Colonic mucosa (tissue), 4 donors: ENCODE results near the gene IFT81. TPM values are rescaled to one million over a fixed set of nuclear protein-coding genes. Genes with fewer than 3 reads are reported as not detected.
"Not testable (repeated sequence)": the region's sequence is repeated elsewhere in the genome, so short reads cannot be mapped to it uniquely, and the experiment has no call there.

Source experiments
- DNase-seq: peaks from one replicate; pipeline ENCODE4 v3.0.0-alpha.2; 2020
- H3K27ac ChIP-seq: fragments of 200-600 bp; one replicate; pipeline ENCODE4 v1.8.0; 2021
- H3K27me3 ChIP-seq: fragments of 200-600 bp; one replicate; pipeline ENCODE4 v1.8.0; 2021
- H3K36me3 ChIP-seq: fragments of 200-600 bp; one replicate; pipeline ENCODE4 v1.8.0; 2021
- H3K4me1 ChIP-seq: fragments of 200-600 bp; one replicate; pipeline ENCODE4 v1.8.0; 2021; ENCODE audit warnings: mild to moderate bottlenecking
- H3K4me3 ChIP-seq: fragments of 200-600 bp; one replicate; pipeline ENCODE4 v1.8.0; 2021
- H3K9ac ChIP-seq, 2 donors: one replicate each; pipeline ENCODE4 v1.7.0; 2013; ENCODE audit warnings: control low read depth in 2 of 2, low read depth in 2 of 2, low read length in 2 of 2
- H3K9me3 ChIP-seq: fragments of 200-600 bp; one replicate; pipeline ENCODE4 v1.8.0; 2021
- CTCF ChIP-seq: fragments of 200-600 bp; IDR thresholded peaks from one replicate; pipeline ENCODE4 v1.8.0; 2022; ENCODE audit warnings: antibody characterized with exemption, mild to moderate bottlenecking
- intact Hi-C: fragments of 100-400 bp; cut with DNase I; formaldehyde crosslinking; loops from one replicate; pipeline ENCODE4 v1.14.1; 2022
- total RNA-seq, 2 donors: library from RNA; stranded (reverse); fragmentation: NEBNext Ultra II Directional in 1 of 2; extraction: Animal tissue kit (Norgen Biotek cat#: 25700) in 1 of 2; gene quantifications; one replicate each; pipeline ENCODE4 v1.2.1, GENCODE V29; 2021
- donor health status: healthy.
- donor health status: DM: no; HTN: no; CAD: no.
- donor health status: DM: no; HTN: no; CAD: no.

The IFT81 gene
- total RNA-seq, 2 donors from 2014 or later = 4.2 to 5.3 TPM

DNA sequence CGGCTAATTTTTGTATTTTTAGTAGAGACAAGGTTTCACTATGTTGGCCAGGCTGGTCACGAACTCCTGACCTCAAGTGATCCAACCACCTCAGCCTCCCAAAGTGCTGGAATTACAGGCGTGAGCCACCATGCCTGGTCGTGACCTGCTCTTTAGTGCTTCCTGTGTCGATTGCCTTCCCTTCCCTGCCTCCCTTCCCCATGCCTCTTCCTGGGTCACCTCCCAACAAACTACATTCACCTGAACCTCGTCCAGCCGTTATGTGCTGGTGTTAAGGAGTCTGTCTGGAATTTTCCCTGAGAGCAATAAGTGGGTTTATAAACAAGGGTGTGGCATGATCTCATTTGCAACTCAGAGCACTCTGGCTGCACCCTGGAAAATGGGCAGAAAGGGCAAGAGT is 43.7 kb upstream of the IFT81 start:
- no peak for TF ChIP-seq CTCF
- no peak overlapping the region for H3K27ac ChIP-seq
- no peak overlapping the region for H3K9ac ChIP-seq

DNA sequence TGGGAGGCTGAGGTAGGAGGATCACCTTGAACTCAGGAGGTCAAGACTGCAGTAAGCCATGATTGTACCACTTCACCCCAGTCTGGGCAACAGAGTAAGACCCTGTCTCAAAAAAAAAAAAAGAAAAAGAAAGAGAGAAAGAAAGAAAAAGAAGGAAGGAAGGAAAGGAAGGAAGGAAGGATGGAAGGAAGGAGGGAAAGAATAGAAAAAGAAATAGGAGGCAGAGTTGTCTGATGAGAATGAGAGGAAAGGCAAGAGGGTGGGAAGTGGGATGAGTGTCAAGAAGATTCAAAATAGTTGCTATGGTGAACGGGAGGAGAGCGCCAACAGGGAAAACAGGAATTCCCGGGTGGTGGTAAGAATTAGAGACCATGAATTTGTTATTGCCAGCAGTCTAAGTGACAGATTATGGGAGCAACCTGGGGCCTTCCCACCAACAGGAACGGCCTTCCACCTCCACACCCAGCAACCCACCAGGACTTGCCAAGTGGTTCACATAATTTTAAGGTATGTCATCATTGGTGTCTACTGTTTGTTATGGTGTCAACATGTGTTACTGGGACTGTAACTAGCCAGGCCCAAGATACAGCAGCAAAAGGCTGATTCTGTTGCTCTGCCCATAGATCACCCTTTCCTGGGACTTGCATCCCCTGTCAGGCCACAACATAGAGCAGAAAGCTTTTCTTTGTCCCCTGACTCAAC is 39.7 kb upstream of the IFT81 start:
- Histone ChIP-seq H3K27me3 (no peaks in the 10 kb centered on the region), H3K27ac (no peak overlapping the region), H3K4me1 (no peaks in the 10 kb centered on the region), H3K9me3 (no peaks in the 10 kb centered on the region), H3K36me3 (no peaks in the 10 kb centered on the region), H3K9ac (no peak overlapping the region), H3K4me3 (no peak overlapping the region)
- TF ChIP-seq CTCF = no peak
- no peak for DNase-seq
- intact Hi-C loops = no loop called here

More for the DNA sequence above, 43.7 kb upstream of the IFT81 start:
- Histone ChIP-seq H3K4me3 (no peak overlapping the region), H3K4me1 (no peaks in the 10 kb centered on the region), H3K9me3 (no peaks in the 10 kb centered on the region), H3K27me3 (no peaks in the 10 kb centered on the region), H3K36me3 (no peaks in the 10 kb centered on the region)
- intact Hi-C loops = no loop called here
- no peak for DNase-seq

GRCh38 chr12:110088216-110088615 is 35.9 kb upstream of the IFT81 start:
- DNase-seq, H3K4me1 ChIP-seq, H3K9ac ChIP-seq, H3K27me3 ChIP-seq, intact Hi-C loops, H3K36me3 ChIP-seq, H3K27ac ChIP-seq, H3K9me3 ChIP-seq, H3K4me3 ChIP-seq: not testable (repeated sequence)

DNA sequence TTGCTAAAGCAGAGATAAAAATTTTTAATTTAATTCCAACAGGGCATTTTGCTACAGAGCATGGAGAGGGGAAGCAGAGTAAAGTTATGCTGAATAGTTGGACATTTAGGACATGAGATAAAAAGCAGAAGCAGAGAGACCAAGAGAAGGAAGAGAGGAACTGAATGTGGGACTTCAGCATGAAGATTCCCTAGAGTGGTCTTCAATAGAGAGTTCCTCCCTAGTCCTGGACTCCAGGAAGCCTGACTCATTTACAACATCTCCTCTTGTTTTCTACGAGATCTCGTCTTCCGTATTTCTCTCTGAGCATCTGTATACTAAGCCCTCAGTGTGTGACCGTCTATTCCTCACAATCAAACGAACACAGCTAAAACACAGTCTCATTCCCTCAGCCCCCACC is 35.2 kb upstream of the IFT81 start:
- TF ChIP-seq CTCF = no peak
- H3K4me3 ChIP-seq = no peak overlapping the region
- intact Hi-C loops = no loop called here
- no peak overlapping the region for H3K27ac ChIP-seq
- no peaks in the 10 kb centered on the region for H3K9me3 ChIP-seq
- no peak for DNase-seq
- H3K9ac ChIP-seq = no peak overlapping the region
- H3K36me3 ChIP-seq = no peaks in the 10 kb centered on the region
- H3K27me3 ChIP-seq = no peaks in the 10 kb centered on the region
- no peaks in the 10 kb centered on the region for H3K4me1 ChIP-seq

DNA sequence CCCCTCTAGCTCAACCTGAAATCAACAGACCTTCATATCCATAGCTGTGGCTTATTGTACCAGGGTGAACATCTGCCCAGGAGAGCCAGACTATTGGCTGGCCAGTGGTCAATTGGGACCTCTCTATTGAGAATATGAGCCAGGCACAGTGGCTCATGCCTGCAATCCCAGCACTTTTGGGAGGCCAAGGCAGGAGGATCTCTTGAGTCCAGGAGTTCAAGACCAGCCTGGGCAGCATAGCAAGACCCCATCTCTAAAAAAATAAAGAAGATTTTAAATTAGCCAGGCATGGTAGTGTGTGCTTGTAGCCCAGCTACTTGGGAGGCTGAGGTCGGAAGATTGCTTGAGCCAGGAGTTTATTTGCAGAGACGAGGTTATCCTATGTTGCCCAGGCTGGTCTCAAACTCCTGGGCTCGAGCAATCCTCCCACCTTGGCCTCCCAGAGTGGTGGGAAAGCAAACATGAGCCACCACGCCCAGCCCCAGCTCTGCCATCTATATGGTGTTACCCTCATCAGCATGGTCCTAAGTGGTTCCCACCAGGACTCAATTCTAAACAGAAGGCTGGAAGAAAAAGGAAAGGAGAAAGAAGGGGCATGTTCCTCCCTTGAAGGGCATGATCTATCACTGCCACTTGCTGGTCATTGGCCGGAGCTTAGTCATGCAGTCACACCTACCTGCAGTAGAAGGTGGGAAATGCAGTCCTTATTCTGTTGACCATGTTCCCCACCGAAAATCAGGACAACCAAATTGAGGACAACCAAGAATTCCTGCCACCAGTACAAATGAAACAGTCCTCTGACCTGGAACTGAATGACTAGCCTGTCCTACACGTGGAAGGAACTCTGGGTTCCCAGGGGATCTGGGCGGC is 33.7 kb upstream of the IFT81 start:
- Histone ChIP-seq H3K4me3 (no peak overlapping the region), H3K27ac (no peak overlapping the region), H3K9ac (no peak overlapping the region), H3K4me1 (no peaks in the 10 kb centered on the region), H3K36me3 (no peaks in the 10 kb centered on the region), H3K9me3 (no peaks in the 10 kb centered on the region), H3K27me3 (no peaks in the 10 kb centered on the region)
- no peak for TF ChIP-seq CTCF
- DNase-seq = no peak
- intact Hi-C loops = no loop called here
